Lung (tissue), 12 donors: ENCODE results near the gene CAPN6. TPM values are rescaled to one million over a fixed set of nuclear protein-coding genes. Genes with fewer than 3 reads are reported as not detected.

Experiments used
- ATAC-seq: fragments of 200-7000 bp; cut with Tn5 transposase; one replicate; pipeline ENCODE4 v1.9.1; 2020; ENCODE audit warnings: moderate number of reproducible peaks; ENCODE audit not compliant: insufficient read depth, low FRiP score
- DNase-seq, 3 donors: peaks; one replicate each; pipeline ENCODE4 v3.0.0-alpha.2; 2013 to 2017
- H3K27ac ChIP-seq, 2 donors: one replicate each; pipeline ENCODE4 v1.5.1; 2013; ENCODE audit warnings: mild to moderate bottlenecking in 2 of 2, moderate library complexity in 2 of 2, control low read depth in 1 of 2, inconsistent platforms in 1 of 2, low read depth in 1 of 2, low read length in 1 of 2
- H3K27me3 ChIP-seq, 3 donors: one replicate each; pipeline ENCODE4 v1.5.1; 2013; ENCODE audit warnings: low read length in 2 of 3; ENCODE audit not compliant: control insufficient read depth in 3 of 3, insufficient read depth in 3 of 3
- H3K36me3 ChIP-seq, 4 donors: one replicate each; pipeline ENCODE4 v1.5.1; 2013; ENCODE audit warnings: low read length in 4 of 4, mild to moderate bottlenecking in 1 of 4, moderate library complexity in 1 of 4; ENCODE audit not compliant: control insufficient read depth in 4 of 4, insufficient read depth in 4 of 4
- H3K4me1 ChIP-seq, 5 donors: one replicate each; pipeline ENCODE4 v1.5.1; 2013; ENCODE audit warnings: low read length in 5 of 5, mild to moderate bottlenecking in 2 of 5, moderate library complexity in 1 of 5; ENCODE audit not compliant: control insufficient read depth in 5 of 5, insufficient read depth in 5 of 5
- H3K4me3 ChIP-seq: one replicate; pipeline ENCODE4 v1.5.1; 2013; ENCODE audit warnings: mild to moderate bottlenecking, control low read depth, moderate library complexity
- H3K9ac ChIP-seq, 2 donors: one replicate each; pipeline ENCODE4 v1.5.1; 2013; ENCODE audit warnings: low read length in 2 of 2, control low read depth in 1 of 2; ENCODE audit not compliant: insufficient read depth in 1 of 2
- H3K9me3 ChIP-seq, 4 donors: one replicate each; pipeline ENCODE4 v1.5.1; 2013; ENCODE audit warnings: low read length in 3 of 4, mild to moderate bottlenecking in 1 of 4, moderate library complexity in 1 of 4; ENCODE audit not compliant: control insufficient read depth in 4 of 4, insufficient read depth in 3 of 4
- CTCF ChIP-seq: IDR thresholded peaks from 2 replicates; pipeline ENCODE4 v1.5.1; 2012; ENCODE audit warnings: mild to moderate bottlenecking; ENCODE audit errors: control extremely low read depth, extremely low read depth
- WGBS, 2 donors: extraction: QIAGEN DNeasy Blood & Tissue Kit; methylation state at CpG; one replicate each; pipeline ENCODE4 v1.1.7; 2013; 5-methylcytosine and 5-hydroxymethylcytosine counted together
- polyA plus RNA-seq, 2 donors: library from polyadenylated mRNA; stranded (reverse); fragments of 200-250 nt; gene quantifications; one replicate each; pipeline ENCODE4 v1.2.1, GENCODE V29; 2013
- total RNA-seq, 2 donors: library from RNA; depleted of rRNA in 1 of 2; stranded (reverse); fragments of >200 nt in 1 of 2; gene quantifications; one replicate each; pipeline ENCODE4 v1.2.1, GENCODE V29; 2014 to 2021
- donor health status: control.
- donor health status: control.
- donor health status: Bipolar disorder and iron deficiency.
- donor health status: healthy.
- donor health status: DM: yes; HTN: yes; CAD: no.

CAPN6 gene
- total and polyA plus RNA-seq, 4 donors, result 0.06 to 6.6 (median 0.26) TPM

- H3K9ac ChIP-seq, result no peak overlapping the region
- H3K36me3 ChIP-seq, result no peaks in the 10 kb centered on the region
- H3K27me3 ChIP-seq, result peaks cover 0 to 55% (median 30%) of the 10 kb centered on the region in 3 donors
- H3K9me3 ChIP-seq, result no peaks in the 10 kb centered on the region
- H3K4me1 ChIP-seq, result no peaks in the 10 kb centered on the region
- H3K27ac ChIP-seq, result no peak overlapping the region
- no peak for TF ChIP-seq CTCF
- ATAC-seq, result no peak
- H3K4me3 ChIP-seq, result no peak overlapping the region
- WGBS, 2 donors, result 33 to 43% methylated on average over 2 of the region's 2 CpGs
- no peak for DNase-seq
These were observed 1.8 kb downstream of the CAPN6 start for GRCh38 chrX:111268506-111268905.

GRCh38 chrX:111265486-111265885 lies 4.8 kb downstream of the CAPN6 start:
- ATAC-seq (no peak), DNase-seq (no peak)
- H3K9ac ChIP-seq, result no peak overlapping the region
- H3K27me3 ChIP-seq, result peaks cover 0 to 52% (median 33%) of the 10 kb centered on the region in 3 donors
- H3K9me3 ChIP-seq, result no peaks in the 10 kb centered on the region
- H3K4me1 ChIP-seq, result no peaks in the 10 kb centered on the region
- H3K27ac ChIP-seq, result no peak overlapping the region
- no peaks in the 10 kb centered on the region for H3K36me3 ChIP-seq
- H3K4me3 ChIP-seq, result no peak overlapping the region
- no peak for TF ChIP-seq CTCF
- WGBS, 2 donors, result 62 to 80% methylated on average over 2 of the region's 2 CpGs

GRCh38 chrX:111264385-111264784 lies 5.9 kb downstream of the CAPN6 start:
- Histone ChIP-seq H3K9ac (no peak overlapping the region), H3K4me3 (no peak overlapping the region), H3K9me3 (no peaks in the 10 kb centered on the region), H3K36me3 (no peaks in the 10 kb centered on the region), H3K4me1 (no peaks in the 10 kb centered on the region), H3K27me3 (peaks cover 0 to 45% (median 34%) of the 10 kb centered on the region in 3 donors), H3K27ac (no peak overlapping the region)
- DNase-seq (no peak), ATAC-seq (no peak)
- 68 to 86% methylated on average over 2 of the region's 2 CpGs for WGBS, 2 donors
- TF ChIP-seq CTCF, result no peak

- Histone ChIP-seq H3K9ac (no peak overlapping the region), H3K9me3 (no peaks in the 10 kb centered on the region), H3K36me3 (no peaks in the 10 kb centered on the region), H3K4me3 (no peak overlapping the region), H3K27ac (no peak overlapping the region), H3K27me3 (peaks cover 0 to 47% (median 34%) of the 10 kb centered on the region in 3 donors), H3K4me1 (no peaks in the 10 kb centered on the region)
- DNase-seq (no peak), ATAC-seq (no peak)
- no peak for TF ChIP-seq CTCF
- 44 to 72% methylated on average over 3 of the region's 3 CpGs for WGBS, 2 donors
These were observed 8.2 kb downstream of the CAPN6 start for GRCh38 chrX:111262086-111262485.
